Measurements from ENCODE around the gene TWF2.

The TWF2 gene

GRCh38 chr3:52237006-52237656 lies 1.8 kb downstream of the TWF2 start:
- DNase-seq, result no peak

DNA sequence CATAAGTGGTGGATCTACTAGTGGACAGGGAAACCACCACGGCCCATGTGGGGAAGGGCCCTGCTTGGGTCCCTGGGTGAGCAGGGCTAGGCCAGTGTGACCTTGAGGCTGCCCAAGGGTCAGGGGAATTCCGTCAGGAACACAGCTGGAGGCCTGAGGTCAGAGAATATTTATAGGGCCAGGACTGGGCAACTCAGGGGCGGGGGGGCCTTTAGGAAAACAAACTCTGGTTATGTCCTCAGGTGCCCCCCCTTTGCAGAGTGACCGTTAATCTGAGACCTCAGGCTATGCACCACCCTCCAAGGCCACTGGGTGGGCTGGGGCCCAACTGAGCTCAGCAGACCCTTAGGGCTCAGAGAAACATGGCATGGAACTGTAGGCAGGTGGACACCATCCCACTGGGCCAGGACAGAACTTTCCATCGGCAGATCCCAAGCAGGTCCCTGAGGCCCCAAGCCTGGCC lies 2.5 kb downstream of the TWF2 start:
- no peak for DNase-seq

DNA sequence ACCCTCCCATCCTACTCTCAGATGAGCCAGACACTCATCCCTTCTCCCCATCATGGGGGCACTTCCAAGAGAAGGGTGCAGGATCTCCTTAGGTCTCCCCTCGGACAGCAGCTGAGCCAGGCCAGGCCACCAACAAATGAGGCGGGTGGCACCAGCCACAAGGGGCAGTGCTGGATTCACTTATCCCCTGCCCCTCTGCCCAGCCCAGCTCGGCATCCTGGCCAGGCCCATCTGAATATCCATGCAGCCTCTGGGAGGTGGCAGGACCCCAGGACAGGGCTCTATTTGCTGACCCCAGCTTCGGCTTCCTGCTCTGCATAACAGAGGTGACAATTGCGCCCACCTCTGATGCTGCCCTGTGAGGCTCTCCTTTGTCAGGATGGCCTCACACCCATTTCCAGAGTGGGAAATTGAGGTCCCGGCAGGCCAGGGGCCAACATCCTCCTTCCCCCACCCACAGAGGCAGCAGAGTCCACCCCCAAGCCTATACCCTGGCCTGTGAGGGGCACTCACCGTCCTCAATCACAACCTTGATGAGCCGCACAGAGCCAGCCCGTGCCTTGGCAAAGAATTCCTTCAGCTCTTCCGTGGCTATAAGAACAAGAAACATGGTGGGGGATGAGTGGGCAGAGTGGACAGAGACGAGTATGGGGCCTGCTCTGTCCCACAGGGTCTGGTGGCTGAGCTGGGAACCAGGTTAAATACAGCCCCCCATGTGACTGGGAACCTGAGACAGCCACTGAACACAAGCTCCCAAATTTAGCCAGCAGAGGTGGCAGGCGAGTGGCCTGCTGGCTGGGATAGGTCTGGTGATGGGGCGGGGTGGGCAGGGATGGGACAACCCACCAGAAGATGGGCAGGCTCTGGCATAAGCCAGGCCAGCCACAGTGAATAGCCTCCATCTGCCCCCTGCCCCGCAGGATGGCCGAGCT lies 4.2 kb downstream of the TWF2 start:
- DNase-seq, result no peak

GRCh38 chr3:52233968-52234367 lies 5.0 kb downstream of the TWF2 start:
- DNase-seq, result no peak

GRCh38 chr3:52233108-52233591 lies 5.8 kb downstream of the TWF2 start:
- DNase-seq, result no peak

DNA sequence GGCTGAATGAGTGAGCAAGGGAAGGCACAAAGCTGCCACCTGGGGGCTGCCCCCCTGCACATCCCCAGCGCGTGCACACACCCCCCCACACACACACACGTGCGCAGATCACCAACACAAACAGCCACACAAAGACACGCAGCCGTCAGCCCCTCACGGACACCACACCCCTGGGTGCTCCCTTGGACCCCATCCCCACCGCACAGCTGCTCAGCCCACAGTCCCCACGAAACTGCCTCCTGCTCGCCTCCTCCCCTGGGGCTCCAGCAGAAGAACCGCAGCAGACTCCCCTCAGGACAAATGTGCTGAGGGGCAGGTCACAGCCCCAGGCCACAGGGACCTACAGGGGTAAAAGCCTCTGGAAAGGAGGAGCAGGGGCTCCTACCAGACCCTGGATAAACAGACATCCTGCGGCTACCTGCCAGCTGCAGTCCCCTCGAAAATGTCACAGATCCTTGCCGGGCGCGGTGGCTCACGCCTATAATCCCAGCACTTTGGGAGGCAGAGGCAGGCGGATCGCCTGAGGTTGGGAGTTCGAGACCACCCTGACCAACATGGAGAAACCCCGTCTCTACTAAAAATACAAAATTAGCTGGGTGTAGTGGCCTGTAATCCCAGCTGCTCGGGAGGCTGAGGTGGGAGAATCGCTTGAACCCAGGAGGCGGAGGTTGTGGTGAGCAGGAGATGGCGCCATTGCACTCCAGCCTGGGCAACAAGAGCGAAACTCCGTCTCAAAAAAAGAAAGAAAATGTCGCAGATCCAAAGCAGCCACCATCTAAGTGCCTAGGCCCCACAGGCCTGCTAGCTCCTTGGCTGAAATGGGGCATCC lies 6.5 kb downstream of the TWF2 start:
- DNase-seq, result no peak

DNA sequence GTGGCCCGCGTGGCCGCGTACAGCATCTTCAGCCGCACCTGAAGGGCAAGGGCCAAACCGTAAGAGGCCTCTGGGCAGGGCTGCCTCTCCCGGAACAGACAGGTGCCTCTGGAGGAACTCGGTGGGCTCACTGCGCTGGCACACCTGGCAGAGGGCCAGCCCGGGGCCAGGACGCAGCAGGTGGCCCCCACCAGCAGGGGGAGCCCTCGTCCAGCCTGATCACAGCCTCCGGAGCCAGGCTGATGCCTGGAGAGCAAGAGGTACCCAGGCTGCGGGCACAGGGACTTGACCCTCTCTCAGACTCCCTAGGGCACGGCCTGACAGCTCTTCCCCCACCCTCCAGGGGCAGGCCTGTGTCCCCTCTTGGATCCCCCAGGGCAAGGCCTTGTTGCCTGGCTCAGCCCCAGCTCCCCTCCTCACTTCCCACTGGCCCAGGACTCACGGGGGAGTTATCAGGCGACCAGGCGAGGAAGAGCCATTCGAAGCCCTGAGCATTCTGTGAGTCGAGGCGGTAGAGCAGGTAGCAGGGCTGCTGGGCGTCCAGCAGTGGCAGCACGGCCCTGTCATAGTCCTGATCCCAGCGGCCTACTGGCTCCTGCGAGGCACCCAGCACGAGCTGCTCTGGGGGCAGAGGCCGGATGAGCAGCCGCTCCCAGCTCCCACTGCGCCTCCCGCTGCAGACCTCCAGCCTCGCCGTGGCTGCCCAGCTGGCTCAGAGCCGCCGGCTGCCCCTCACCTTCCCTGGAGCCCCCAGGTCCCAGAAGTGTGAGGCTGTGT lies 7.3 kb downstream of the TWF2 start:
- peak; percentile 90 to 93 for DNase-seq

- DNase-seq, result no peak
Observed at GRCh38 chr3:52230889-52231499, 8.0 kb downstream of the TWF2 start.

GRCh38 chr3:52230461-52230860 lies 8.5 kb downstream of the TWF2 start:
- no peak for DNase-seq

DNA sequence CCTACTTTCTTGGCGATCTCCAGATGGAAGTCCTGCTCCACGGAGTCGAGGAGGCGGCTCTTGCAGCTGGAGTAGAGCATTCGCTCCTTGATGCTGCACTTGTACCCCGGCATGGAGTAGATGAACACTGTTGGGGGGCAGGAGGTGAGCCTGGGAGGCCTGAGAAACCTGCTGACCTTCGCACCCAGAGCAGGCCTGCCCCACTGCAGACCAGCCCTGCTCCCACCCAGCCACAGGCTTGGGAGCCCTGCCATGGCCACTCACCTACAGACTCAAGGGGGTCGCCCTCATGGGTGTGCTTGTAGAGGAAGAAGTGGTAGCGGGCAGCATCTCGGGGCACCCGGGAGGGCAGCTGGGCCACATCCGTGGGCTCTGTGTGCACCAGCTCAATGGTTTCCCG lies 9.3 kb downstream of the TWF2 start:
- no peak for DNase-seq

- DNase-seq, result no peak
Observed at GRCh38 chr3:52228751-52229291, 10.1 kb downstream of the TWF2 start.

- no peak for DNase-seq
Observed at GRCh38 chr3:52228266-52228665, 10.7 kb downstream of the TWF2 start.

DNA sequence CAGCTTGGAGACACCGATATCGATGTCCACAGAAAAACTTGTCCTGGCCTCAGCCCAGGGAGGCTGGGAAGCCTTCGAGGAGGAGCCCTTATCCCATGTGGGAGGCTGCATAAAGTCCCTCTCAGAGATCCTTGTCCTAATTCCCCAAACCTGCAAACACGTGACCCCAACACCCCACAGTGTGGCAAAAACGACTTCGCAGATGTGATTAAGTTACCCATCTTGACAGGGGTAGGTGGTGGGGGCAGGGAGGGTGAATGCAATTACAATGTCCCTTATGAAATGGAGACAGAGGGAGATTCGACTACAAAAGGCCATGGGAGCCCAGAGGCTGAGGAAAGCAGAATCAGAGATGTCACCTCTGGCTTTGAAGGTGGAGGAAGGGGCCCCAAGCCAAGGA lies 11.2 kb downstream of the TWF2 start:
- no peak for DNase-seq

DNA sequence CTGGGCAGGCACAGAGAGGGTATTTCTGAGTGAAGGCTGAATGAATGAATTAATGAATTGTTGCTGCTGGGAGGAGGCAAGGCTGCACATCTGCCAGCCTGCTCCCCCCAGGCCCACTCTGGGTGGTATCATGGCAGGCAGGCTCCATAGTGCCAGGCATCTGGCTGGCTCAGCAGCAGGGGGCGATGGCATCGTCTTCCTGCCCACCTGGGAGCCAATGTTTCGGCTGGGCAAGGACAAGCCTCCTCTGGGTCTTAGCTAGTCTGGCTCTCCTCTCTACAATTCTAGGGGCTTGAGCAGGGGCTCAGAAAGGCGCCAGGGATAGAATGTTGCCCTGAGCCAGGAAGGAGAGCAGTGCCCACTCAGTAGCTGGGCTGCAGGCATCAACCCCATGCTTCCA lies 11.8 kb downstream of the TWF2 start:
- no peak for DNase-seq

DNA sequence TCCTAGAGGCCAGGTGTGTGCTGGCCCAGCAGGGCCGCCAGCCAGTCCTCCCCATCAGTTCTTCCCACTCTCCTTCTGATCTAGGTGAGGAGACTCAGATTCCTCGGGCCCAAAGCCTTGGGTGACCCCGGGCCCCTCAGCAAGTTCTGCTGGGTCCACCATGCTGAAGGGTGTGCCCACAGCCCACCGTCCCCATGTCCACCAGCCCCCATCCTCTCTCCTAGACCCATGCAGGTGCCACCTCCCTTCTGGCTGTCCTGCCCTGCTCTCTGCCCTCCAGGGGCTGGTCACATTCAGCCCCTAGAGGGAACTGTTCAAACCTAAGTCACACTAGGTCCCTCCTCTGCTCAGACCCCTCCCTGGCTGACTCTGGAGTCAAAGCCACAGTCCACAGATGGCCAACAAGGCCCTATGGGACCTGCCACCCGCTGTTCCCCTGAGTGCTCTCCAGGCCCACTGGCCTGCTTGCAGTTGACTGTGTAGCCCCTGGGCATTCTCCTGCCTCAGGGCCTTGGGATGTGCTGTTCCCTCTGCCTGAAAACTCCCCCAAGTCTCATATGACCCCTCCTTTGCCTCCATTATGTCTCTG lies 12.6 kb downstream of the TWF2 start:
- DNase-seq, result no peak

DNA sequence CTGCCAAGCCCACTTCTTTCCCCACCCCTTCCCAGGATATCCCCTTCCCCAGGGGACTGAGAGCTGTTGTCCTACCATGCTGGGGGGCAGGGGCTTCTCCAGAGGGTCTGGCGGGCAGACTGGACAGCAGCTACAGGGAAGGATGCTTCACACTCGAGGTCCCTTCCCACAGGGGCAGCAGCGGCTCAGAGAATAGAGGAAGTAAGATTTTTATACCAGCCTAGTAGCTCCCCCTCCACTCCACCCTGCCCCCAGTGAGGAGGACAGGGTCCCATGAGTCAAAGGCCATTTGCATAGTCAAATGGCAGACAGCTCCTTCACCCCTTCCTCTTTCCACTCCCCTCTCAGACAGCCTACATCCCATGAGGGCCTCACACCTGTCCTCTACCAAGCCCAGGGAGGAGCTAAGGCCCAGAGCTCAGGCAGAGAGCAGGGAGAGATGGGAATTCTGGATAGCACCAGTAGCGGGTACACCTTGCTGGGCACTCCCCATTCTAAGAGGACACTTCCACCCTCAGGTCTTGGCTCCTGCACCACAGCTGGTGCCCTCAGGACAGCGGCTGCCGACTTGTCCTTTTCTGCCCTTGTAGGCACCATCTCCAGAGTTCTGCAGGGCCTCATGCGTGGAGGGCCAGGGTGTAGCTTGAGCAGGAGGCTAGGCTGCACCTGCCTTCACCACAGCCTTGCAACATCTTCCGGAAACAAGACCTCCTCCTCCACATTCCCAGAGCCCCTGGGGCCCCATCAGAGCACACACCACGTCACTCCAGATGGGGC lies 13.3 kb downstream of the TWF2 start, which contains the start of gene TLR9:
Gene TLR9, minus strand, starts transcription at position 194 of the 777 bp plus-strand sequence. Its CDS starts 116 bp downstream, at position 78.
- DNase-seq, result no peak

- DNase-seq, result no peak
Observed at GRCh38 chr3:52223449-52224408, 15.2 kb downstream of the TWF2 start.

DNA sequence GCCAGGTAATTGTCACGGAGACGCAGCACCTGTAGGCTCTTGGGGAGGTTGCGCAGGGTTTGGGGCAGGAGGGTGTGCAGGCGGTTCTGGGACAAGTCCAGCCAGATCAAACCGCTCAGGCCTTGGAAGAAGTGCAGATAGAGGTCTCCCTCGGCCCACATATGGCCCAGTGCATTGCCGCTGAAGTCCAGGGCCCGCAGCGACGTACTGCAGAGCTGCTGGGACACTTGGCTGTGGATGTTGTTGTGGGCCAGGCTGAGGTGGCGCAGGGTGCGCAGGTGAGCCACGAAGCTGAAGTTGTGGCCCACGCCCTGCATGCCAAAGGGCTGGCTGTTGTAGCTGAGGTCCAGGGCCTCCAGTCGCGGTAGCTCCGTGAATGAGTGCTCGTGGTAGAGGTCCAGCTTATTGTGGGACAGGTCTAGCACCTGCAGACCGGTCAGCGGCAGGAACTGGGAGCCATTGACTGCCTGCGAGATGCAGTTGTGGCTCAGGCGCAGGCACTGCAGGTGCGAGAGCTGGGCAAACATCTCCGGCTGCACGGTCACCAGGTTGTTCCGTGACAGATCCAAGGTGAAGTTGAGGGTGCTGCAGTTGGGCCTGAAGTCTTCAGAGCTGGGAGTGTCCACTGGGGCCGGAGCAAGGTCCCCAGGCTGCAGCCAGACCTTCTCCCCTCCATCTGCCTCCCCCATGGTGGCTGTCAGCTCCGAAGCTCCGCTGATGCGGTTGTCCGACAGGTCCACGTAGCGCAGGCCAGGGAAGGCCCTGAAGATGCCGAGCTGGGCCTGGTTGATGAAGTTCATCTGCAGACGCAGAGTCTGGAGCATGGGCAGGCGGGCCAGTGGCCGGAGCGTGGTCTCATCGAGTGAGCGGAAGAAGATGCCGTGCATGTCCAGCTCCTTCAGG lies 16.4 kb downstream of the TWF2 start:
- no peak for DNase-seq

All from activated CD4-positive, alpha-beta T cell treated with anti-CD3 and anti-CD28 coated beads for 4 hours (primary cell).